Measurements from ENCODE around the gene SULF2.

Gene SULF2

GRCh38 chr20:47699818-47700217 lies 85.5 kb downstream of the SULF2 start:
- Histone ChIP-seq H3K4me2 (ENCODE audit: low read length) (no peak overlapping the region), H3K4me1 (no peaks in the 10 kb centered on the region), H3K9me3 (ENCODE audit: control insufficient read depth, low read length) (no peaks in the 10 kb centered on the region), H3K79me2 (no peaks in the 10 kb centered on the region), H3K27ac (no peak overlapping the region), H2AFZ (no peak overlapping the region), H3K9ac (no peak overlapping the region), H3K4me3 (ENCODE audit: low read depth, low read length) (no peak overlapping the region), H3K36me3 (ENCODE audit: control insufficient read depth, insufficient read depth, low read length) (no peaks in the 10 kb centered on the region), H3K27me3 (ENCODE audit: control insufficient read depth, insufficient read depth, low read length) (no peaks in the 10 kb centered on the region)
- TF ChIP-seq CTCF (IDR thresholded peaks at IDR 0.05) = no peak

DNA sequence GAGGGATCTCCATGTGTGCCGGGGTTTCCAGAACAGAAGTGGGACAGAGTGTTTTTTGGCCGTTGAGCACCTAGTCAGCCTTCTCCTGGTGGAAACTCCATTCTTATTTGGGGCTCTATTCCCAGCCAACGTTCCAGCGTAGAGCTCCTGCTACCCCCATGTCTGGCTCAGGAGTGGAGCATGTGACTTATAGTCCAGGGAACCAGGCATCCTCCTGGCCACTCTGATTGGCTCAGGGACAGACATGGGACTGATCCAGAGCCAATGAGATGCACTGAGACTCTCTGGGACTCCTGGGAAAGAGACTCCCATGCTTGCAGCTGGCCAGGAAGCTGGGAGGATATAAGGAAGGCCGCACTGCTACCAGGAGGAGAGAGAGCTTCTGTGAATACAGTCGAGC lies 87.1 kb downstream of the SULF2 start:
- Histone ChIP-seq H2AFZ (no peak overlapping the region), H3K79me2 (no peaks in the 10 kb centered on the region), H3K4me2 (ENCODE audit: low read length) (no peak overlapping the region), H3K36me3 (ENCODE audit: control insufficient read depth, insufficient read depth, low read length) (no peaks in the 10 kb centered on the region), H3K9me3 (ENCODE audit: control insufficient read depth, low read length) (no peaks in the 10 kb centered on the region), H3K4me1 (no peaks in the 10 kb centered on the region), H3K4me3 (ENCODE audit: low read depth, low read length) (no peak overlapping the region), H3K27me3 (ENCODE audit: control insufficient read depth, insufficient read depth, low read length) (no peaks in the 10 kb centered on the region), H3K27ac (no peak overlapping the region), H3K9ac (no peak overlapping the region)
- TF ChIP-seq CTCF (IDR thresholded peaks at IDR 0.05) = no peak

DNA sequence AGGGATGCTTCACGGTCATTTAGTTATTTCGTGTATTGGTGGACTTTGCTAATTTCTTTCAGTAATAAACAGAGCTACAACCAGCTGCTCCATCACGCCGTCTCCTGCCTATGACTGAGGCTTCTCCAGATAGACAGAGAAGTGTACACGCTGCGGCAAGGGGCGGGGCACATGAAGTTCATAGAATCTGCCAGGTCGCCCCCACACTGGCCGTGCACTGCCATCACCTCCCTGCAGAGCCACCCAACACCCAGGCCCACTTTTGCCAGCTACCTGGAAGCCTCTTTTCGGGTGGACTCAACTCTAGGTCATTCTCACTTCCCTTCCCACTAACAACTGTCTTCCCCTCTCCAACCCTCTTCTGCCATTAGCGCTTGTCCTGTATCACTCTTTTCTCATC lies 88.4 kb downstream of the SULF2 start:
- Histone ChIP-seq H3K4me2 (ENCODE audit: low read length) (no peak overlapping the region), H2AFZ (no peak overlapping the region), H3K79me2 (no peaks in the 10 kb centered on the region), H3K9ac (no peak overlapping the region), H3K9me3 (ENCODE audit: control insufficient read depth, low read length) (no peaks in the 10 kb centered on the region), H3K36me3 (ENCODE audit: control insufficient read depth, insufficient read depth, low read length) (no peaks in the 10 kb centered on the region), H3K27ac (no peak overlapping the region), H3K4me1 (no peaks in the 10 kb centered on the region), H3K27me3 (ENCODE audit: control insufficient read depth, insufficient read depth, low read length) (no peaks in the 10 kb centered on the region), H3K4me3 (ENCODE audit: low read depth, low read length) (no peak overlapping the region)
- TF ChIP-seq CTCF (IDR thresholded peaks at IDR 0.05) = no peak

- Histone ChIP-seq H2AFZ (no peak overlapping the region), H3K4me3 (ENCODE audit: low read depth, low read length) (no peak overlapping the region), H3K36me3 (ENCODE audit: control insufficient read depth, insufficient read depth, low read length) (no peaks in the 10 kb centered on the region), H3K27ac (no peak overlapping the region), H3K79me2 (no peaks in the 10 kb centered on the region), H3K4me2 (ENCODE audit: low read length) (no peak overlapping the region), H3K9ac (no peak overlapping the region), H3K27me3 (ENCODE audit: control insufficient read depth, insufficient read depth, low read length) (no peaks in the 10 kb centered on the region), H3K9me3 (ENCODE audit: control insufficient read depth, low read length) (no peaks in the 10 kb centered on the region), H3K4me1 (no peaks in the 10 kb centered on the region)
- no peak for TF ChIP-seq CTCF (IDR thresholded peaks at IDR 0.05)
These were observed 91.1 kb downstream of the SULF2 start for GRCh38 chr20:47694021-47694818.

- Histone ChIP-seq H3K27ac (no peak overlapping the region), H2AFZ (no peak overlapping the region), H3K4me1 (no peaks in the 10 kb centered on the region), H3K79me2 (no peaks in the 10 kb centered on the region), H3K4me2 (ENCODE audit: low read length) (no peak overlapping the region), H3K36me3 (ENCODE audit: control insufficient read depth, insufficient read depth, low read length) (no peaks in the 10 kb centered on the region), H3K27me3 (ENCODE audit: control insufficient read depth, insufficient read depth, low read length) (no peaks in the 10 kb centered on the region), H3K4me3 (ENCODE audit: low read depth, low read length) (no peak overlapping the region), H3K9ac (no peak overlapping the region), H3K9me3 (ENCODE audit: control insufficient read depth, low read length) (no peaks in the 10 kb centered on the region)
- TF ChIP-seq CTCF (IDR thresholded peaks at IDR 0.05) = no peak
These were observed 93.7 kb downstream of the SULF2 start for GRCh38 chr20:47691625-47692024.

All from parathyroid adenoma (tissue), 2 donors.